ENCODE measurements around the gene DUSP22.
"Not testable (repeated sequence)": the region's sequence is repeated elsewhere in the genome, so short reads cannot be mapped to it uniquely, and the experiment has no call there.

DUSP22 gene, protein sequence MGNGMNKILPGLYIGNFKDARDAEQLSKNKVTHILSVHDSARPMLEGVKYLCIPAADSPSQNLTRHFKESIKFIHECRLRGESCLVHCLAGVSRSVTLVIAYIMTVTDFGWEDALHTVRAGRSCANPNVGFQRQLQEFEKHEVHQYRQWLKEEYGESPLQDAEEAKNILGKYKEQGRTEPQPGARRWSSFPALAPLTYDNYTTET

DNA sequence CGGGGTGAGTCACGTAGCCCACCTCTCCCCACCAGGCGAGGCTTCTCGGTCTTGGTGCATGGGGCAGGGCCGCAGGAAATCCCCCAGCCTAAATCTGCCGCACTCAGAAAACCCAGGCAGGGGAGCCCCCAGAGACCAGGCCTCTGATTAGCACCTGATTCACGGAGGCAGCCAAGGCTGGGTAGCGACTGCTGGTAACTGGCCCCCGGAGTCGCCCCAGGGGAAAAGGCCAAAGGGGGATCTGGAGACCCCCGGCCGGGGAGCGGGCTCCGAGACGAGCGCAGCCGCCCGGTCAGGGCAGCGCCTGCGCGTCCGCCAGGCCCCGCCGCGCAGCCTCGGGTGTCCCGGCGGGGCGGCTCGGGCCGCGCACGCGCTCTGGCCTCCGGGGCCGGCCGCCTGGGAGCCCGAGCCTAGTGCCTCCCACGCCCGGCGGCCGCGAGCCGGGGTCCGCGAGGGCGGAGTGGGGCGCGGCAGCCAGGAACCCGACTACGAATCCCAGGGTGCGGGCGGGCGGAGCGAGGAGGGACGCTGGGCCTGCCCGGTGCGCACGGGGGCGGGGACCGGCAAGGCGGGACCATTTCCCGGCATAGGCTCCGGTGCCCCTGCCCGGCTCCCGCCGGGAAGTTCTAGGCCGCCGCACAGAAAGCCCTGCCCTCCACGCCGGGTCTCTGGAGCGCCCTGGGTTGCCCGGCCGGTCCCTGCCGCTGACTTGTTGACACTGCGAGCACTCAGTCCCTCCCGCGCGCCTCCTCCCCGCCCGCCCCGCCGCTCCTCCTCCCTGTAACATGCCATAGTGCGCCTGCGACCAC is at the start of gene DUSP22:
Gene DUSP22 (plus strand): TSS at position 791 of the 809 bp plus-strand sequence. CDS start 53 bp downstream, outside the sequence.
- peak; percentile 55 to 65 for DNase-seq (ENCODE audit: low read depth in 1 of 2, low spot score in 1 of 2)

DNA sequence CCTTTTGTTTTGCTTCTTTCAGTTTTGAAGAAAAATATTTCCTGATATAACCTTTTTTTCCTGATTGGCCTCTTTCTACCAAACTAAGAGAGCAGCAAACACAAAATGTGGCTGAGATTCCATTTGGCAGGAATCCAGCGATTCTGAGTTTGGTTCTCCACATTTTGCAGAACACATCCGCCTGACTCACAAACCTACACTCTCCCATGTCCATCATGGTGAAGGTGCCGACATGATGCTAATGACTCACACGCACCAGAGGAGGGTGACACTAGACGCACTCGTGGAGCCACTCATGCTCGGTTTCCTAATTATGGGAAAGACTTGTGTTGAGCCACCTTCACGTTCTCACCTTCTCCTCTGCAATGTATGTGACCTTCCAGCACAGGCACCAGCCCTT is 45.9 kb upstream of the DUSP22 start:
- no peak for DNase-seq (ENCODE audit: low read depth in 1 of 2, low spot score in 1 of 2)

DNA sequence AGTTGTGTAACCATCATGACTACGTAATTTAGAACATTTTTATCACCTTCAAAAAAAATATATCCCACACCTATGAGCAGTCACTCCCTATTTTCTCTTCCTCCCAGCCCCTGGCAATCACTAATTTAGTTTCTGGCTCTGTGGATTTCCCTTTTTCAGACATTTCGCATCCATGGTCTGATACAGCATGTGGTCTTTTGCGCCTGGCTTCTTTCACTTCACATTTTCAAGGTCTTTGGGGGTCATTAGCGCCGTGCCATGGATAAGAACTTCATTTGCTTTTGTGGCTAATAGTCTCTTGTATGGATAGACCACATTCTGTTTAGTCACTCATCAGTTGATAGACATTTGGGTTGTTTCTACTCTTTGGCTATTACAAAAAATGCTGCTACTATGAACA is 44.9 kb upstream of the DUSP22 start:
- DNase-seq (ENCODE audit: low read depth in 1 of 2, low spot score in 1 of 2) = no peak

DNA sequence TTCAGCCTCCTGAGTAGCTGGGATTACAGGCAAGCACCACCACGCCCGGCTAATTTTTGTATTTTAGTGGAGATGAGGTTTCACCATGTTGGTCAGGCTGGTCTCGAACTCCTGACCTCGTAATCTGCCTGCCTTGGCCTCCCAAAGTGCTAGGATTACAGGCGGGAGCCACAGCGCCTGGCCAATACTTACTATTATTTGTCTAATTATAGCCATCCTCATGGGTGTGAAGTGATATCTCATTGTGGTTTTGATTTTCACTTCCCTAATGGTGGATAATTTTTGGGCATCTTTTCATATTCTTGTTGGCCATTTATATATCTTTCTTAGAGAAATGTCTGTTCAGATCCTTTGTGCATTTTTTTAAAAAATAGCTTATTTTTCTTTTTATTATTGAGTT is 44.2 kb upstream of the DUSP22 start:
- not testable (repeated sequence) for DNase-seq (ENCODE audit: low read depth in 1 of 2, low spot score in 1 of 2)

DNA sequence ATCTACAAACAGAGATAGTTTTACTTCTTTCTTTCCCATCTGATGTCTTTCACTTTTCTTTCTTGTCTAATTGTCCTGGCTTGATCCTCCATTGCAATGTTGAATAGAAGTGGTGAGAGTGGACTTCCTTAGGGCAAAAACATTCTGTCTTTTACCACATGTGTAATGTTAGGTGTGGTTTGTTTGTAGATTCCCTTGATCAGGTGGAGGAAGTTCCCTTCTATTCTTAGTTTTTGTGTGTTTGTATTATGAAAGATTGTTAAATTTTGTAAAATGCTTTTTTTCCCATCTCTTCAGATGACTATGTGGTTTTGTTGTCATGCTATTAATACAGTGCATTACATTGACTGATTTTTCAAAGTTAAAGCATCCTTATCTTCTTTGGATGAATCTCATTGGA is 41.6 kb upstream of the DUSP22 start:
- DNase-seq (ENCODE audit: low read depth in 1 of 2, low spot score in 1 of 2) = no peak

DNA sequence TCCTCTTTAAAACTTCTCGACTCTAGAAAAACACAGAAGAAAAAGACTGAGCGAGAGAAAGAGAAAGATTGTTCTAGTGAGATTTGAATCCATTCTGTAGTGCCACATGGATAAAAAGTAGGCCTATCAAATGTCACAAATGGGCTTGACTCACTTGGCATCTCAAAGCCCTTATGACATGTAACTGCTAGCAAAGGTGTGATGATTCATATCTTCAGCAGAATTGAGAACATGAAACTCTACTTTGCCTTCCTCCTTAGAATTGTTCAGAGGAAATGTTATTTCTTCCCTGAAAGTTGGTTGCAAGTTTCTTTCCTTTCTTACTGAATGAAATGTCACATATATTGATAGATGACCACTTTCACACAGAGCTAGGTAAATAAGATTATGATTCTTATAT is 40.4 kb upstream of the DUSP22 start:
- DNase-seq (ENCODE audit: low read depth in 1 of 2, low spot score in 1 of 2) = no peak

DNA sequence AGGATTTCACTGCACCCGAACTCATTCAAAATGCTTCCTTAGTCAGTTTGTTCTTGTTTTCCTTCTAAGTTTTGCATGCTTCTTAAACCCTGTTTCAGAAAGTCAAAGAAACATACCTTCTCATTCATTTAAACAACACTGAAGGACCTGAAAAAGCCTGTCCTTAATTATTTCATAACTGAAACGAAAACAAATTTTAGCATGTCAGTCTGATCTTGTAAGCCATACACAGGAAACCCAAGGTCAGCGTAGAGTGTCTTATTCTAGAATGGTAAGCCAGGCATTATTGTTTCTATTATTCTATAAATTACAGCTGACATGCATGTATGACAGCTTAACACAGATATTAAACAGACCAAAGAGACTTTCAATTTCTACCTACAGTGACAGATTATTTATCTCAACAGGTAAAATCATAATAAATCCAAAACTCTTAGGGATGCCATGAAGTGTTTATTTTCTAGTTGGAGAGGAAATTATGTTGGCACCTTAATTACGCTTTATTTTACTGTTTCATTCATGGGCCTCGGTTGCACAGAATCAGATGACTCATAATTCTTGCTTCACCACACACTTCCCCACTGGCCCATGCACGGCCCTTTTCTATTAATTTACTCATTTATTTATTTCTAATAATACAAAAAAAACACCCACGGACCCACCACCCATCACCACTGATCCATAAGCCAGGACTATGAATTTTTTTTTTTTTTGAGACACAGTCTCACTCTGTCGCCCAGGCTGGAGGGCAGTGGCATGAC is 39.3 kb upstream of the DUSP22 start:
- DNase-seq (ENCODE audit: low read depth in 1 of 2, low spot score in 1 of 2) = no peak

DNA sequence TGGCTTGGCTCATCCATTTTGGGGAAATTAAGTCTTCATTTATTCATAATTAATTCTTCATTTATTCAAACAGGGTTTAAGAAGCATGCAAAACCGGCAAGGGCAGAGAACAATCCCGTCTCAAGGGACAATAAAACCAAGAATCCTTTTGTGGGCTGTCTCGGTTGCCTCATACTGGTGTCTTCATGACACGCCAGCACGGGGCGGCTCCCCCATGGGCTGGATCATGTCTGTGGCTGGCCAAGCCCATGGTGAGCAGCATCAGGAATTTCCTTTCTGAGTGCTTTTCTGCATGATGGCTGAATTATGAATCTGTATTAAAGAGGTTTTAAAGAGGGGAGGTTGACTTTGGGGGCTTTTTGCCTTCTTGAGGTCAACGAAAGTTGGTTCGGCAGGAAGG is 38.3 kb upstream of the DUSP22 start:
- DNase-seq (ENCODE audit: low read depth in 1 of 2, low spot score in 1 of 2) = no peak

DNA sequence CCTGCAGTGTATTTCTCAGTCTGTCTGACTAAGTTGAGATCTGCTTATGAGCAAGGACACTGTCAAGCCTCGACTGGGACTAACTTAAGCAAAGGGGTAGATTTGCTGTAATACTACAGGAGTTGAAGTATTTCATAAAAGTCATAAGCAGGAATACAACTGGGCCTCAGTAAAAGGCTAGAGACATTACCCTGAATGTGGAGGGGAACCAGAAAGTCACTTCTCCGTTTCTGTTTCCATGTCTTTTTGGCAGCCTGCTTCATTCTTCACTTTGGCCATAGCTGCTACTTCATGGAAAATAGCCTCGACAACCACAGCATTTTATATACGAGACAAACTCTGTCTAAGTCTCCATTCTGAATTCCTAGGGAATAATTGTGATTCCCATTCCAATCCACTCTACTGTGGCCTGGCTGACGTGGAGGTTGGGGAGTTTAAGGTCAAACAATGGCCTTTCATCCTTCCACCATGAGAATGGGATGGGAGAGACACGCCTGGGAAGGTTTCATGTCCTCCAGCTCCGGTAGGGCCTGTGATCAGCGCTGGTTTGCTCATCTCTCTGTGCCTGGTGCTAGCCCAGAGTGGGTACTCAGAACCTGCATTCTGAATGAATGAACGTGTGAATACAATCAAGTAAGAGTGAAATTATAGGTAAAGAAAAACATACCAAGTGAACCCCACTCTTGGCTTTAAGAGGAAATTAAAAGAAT is 37.1 kb upstream of the DUSP22 start:
- DNase-seq (ENCODE audit: low read depth in 1 of 2, low spot score in 1 of 2) = no peak

DNA sequence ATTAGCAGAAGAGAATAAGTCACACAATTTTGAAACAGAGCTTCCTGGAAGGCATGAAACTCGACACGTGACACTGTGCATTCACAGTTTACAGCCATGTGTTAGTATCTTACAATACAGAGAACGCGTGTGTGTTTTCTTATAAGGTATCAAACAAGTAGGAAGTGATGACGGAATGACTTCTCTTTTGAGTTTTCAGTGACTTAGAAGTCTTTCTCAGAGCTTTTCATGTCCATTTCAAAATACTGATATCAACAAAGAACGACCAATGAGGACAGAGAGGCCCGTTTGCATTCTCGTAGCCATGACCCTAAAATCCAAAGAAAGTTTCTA is 36.6 kb upstream of the DUSP22 start:
- DNase-seq (ENCODE audit: low read depth in 1 of 2, low spot score in 1 of 2) = no peak

DNA sequence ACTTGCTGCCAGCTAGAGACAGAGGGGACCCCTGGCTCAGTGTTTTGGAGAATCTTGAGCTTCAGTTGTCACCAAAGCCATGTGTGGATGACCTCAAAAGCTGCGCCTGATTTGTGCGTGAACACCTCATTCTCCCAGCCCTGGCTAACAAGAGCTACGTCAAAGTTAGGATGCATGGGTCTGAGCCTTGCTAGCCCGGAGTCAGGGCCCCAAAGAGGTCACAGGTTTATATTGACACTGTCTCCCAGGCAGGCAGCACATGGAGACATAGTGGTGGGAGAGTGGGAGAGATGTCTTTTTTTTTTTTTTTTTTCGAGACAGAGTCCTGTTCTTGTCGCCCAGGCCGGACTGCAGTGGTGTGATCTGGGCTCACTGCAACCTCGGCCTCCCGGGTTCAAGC is 36.1 kb upstream of the DUSP22 start:
- no peak for DNase-seq (ENCODE audit: low read depth in 1 of 2, low spot score in 1 of 2)

DNA sequence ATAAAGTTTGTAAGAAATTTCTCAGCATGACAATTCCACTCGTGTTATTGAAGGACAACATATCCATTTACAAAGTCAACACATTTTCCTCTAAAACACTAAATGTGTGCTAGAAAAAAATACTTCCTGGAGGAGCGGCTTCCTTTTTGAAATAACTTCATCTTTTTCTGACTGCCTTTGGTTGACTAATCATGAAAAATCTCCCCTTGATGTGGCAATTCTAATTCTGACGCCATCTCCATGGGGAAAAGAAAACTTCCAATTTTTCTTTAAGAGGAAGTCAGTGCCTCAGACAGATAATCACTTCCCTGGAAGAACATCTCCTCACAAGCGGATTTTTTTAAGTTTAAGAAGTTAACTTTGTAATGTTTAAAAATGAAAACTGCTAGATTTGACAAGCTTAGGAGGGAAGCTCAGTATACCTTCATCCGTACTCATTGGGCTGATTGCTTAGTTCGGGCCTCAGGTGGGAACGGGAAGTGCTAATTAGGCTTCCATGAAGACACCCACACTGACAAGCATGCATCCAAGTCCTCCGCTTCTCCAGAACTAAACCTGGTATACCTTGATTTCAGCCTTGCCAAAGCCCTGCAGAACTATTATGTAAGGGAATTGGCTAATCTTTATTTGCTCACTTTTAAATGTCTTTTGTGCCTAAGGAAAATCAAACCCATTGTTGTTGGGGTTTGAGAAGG is 35.1 kb upstream of the DUSP22 start:
- no peak for DNase-seq (ENCODE audit: low read depth in 1 of 2, low spot score in 1 of 2)

DNA sequence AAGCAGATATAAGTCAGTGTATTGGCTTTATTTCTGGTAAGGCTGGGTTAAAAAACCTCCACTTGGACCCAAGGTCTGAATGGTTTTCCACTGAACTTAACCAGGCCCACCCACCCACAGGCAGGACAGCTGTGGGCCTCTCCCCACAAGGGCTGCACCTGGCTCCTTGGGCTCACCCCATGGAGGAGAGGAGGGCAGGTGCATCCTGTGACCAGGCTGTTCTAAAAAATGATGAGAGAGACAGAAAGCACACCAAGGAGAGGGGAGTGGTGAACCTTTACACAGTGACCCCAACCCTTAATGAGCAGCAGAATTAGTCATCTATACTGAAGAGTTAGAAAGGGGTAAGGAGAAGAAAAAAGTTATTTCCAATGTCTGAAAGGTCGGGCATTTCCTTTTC is 34.5 kb upstream of the DUSP22 start:
- no peak for DNase-seq (ENCODE audit: low read depth in 1 of 2, low spot score in 1 of 2)

DNA sequence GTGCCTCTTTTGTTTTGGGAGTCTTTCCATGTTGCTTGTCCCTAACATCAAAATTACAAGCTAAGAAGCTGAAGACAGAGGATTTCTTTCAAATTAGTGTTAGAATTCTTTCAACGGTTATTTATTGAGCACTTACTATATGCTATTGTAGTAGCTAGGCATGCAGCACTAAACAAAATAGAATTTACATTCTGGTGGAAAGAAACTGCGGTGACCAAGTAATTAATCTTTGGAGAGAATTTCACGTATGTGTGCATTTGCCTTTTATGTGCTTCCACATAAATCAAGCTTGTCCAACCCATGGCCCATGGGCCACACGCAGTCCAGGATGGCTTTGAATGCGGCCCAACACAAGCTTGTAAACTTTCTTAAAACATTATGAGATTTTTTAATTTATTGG is 33.0 kb upstream of the DUSP22 start:
- DNase-seq (ENCODE audit: low read depth in 1 of 2, low spot score in 1 of 2) = no peak

DNA sequence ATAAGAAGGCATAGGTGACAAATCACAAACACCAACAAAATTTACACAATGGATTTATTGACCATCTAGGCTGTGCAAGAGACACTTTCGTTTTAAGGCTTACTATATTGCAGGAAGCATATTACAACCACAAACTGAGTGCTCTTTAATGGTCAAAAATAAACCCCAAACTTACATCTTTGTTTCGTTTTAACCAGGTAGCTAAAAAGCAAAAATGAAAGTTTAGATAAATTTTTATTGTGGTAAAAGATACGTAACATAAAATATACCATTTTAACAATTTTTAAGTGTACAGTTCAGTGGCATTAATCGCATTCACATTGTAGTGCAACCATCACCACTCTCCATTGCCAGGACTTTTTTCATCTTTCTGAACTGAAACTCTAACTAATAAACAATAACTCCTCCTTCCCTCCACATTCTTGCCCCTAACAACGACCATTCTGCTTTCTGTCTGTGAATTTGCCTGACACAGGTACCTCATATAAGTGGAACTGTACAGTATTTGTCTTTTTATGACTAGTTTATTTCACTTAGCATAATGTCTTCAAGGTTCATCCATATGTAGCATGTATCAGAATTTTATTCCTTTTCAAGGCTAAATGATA is 32.3 kb upstream of the DUSP22 start:
- DNase-seq (ENCODE audit: low read depth in 1 of 2, low spot score in 1 of 2) = no peak

DNA sequence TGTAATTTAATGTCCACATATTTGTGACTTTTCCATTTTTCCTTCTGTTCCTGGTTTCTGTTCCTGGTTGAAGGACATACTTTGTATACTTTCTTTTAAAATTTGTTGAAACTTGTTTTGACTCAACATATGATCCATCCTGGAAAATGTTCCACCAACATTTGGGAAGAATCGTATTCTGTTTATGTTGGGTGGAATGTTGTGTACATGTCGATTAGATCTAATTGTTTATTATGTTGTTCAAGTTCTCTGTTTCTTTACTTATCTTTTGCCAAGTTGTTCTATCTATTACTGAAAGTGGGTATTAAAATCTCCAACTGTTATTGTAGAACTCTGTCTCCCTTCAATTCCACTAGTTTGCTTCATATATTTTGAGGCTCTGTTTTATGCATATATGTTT is 27.7 kb upstream of the DUSP22 start:
- DNase-seq (ENCODE audit: low read depth in 1 of 2, low spot score in 1 of 2) = no peak

DNA sequence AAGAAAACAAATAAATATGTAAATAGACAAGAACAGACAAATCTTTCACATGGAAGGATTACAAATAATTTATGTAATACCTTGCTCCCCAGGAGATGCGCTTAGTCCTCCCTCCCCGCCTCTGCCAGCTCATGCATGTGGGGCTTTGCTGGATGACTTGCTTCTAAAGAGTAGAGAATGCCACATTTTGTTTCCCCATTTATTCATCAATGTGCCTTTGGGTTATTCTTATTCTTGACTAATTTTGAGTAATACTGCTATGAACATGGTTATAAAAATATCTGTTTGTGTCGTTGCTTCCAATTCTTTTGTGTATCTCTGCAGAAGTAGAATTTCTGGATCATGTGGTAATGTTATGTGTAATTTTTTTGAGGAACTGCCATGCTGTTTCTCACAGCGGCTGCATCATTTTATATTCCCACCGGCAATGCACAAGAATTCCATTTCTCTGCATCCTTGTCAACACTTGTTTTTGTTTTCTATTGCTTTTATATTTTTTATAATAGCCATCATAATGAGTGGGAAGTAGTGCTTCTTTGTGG is 23.8 kb upstream of the DUSP22 start:
- DNase-seq (ENCODE audit: low read depth in 1 of 2, low spot score in 1 of 2) = no peak

DNA sequence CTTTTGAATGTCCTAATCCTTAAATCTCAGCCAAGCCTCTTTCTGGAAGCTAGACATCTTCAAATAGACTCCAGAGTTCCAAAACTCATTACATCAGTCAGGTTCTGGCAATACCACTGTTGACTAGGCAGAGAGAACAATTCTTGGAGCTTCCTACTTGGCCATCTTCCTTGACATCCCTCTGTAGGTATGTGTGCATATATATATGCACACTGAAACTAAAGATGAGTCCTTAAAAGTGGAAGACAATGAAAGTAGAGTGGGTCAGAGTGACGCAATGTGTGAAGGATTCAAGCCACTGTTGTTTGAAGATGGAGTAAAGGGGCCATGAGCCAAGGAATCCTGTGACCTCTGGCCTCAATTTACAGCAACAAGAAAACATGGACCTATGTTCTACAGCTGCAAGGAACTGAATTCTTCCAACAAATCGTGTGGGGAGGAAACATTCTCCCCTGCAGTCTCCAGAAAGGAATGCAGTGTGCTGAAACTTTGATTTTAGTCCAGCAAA is 18.7 kb upstream of the DUSP22 start:
- DNase-seq (ENCODE audit: low read depth in 1 of 2, low spot score in 1 of 2) = no peak

DNA sequence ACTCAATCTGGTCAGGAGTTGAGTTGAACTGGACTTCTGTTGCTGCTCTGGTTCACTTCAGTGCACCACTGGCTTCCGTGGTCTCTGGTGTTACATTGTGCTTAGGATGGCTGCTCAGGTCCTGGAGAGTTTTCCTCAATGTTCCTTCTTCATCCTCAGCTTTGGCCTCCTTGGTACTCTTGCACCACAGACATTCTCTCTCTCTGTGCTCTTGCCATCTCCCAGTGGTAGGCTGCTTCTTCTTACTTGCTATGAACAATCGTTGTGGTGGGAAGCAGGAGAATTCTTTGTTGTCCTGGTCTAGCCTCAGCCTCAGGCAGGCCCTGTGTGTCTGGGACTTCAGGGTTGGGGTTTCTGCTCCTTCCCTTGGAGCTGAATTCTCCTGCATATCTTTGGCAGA is 14.5 kb upstream of the DUSP22 start:
- DNase-seq (ENCODE audit: low read depth in 1 of 2, low spot score in 1 of 2) = no peak

DNA sequence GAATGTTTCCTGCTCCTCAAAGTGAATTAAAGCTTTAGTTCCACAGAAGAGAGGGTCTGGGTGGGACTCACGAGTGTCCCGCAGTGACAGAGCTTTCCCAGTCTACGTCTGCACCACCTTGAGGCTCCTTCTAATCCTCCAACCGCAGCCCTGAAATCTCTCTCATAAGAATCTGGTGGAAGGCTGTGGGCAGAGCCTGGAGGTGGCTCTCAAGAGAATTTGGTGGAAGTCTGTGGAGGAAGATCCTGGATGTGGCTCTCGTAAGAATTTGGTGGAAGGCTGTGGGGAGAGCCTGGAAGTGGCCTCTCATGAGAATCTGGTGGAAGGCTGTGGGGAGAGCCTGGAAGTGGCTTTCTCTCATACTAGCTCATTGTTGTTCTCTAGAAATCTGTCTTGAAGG is 13.8 kb upstream of the DUSP22 start:
- no peak for DNase-seq (ENCODE audit: low read depth in 1 of 2, low spot score in 1 of 2)
